Measurements from ENCODE around the gene TEAD3. TPM values are rescaled to one million over a fixed set of nuclear protein-coding genes. Genes with fewer than 3 reads are reported as not detected.
"Not testable (repeated sequence)": the region's sequence is repeated elsewhere in the genome, so short reads cannot be mapped to it uniquely, and the experiment has no call there.

TEAD3 gene
- total RNA-seq, 1 donor from 2014 or later = 75.5 TPM

- no peaks in the 10 kb centered on the region for H4K20me1 ChIP-seq (ENCODE audit: insufficient read depth, low read length)
- no peak overlapping the region for H3K4me3 Mint-ChIP-seq (ENCODE audit: unreplicated experiment)
- no peaks in the 10 kb centered on the region for H3K27me3 ChIP-seq (ENCODE audit: insufficient read depth, low read length)
- FAIRE-seq (no peak), DNase-seq (ENCODE audit: low read depth) (no peak)
- peaks cover 6% of the 10 kb centered on the region for H3K27me3 Mint-ChIP-seq (ENCODE audit: low read depth, unreplicated experiment)
- no peak overlapping the region for H3K27ac Mint-ChIP-seq (ENCODE audit: unreplicated experiment)
- no peaks in the 10 kb centered on the region for H3K4me1 Mint-ChIP-seq (ENCODE audit: low read depth, unreplicated experiment)
- no peaks in the 10 kb centered on the region for H3K36me3 ChIP-seq (ENCODE audit: insufficient read depth, low read length)
- no peak for TF ChIP-seq CTCF (IDR thresholded peaks at IDR 0.05; ENCODE audit: insufficient read depth, low read depth, low read length)
- no peak for TF ChIP-seq EZH2 (IDR thresholded peaks at IDR 0.05; ENCODE audit: insufficient read depth, low read length)
- H3K27ac ChIP-seq (ENCODE audit: low read depth, low read length) = no peak overlapping the region
- H3K9me3 ChIP-seq (ENCODE audit: insufficient read depth, low read depth, low read length) = no peaks in the 10 kb centered on the region
- H3K36me3 Mint-ChIP-seq (ENCODE audit: low read depth, unreplicated experiment) = no peaks in the 10 kb centered on the region
- H3K79me2 ChIP-seq (ENCODE audit: insufficient read depth, low read length) = no peaks in the 10 kb centered on the region
- no peak overlapping the region for H3K4me2 ChIP-seq (ENCODE audit: low read length)
- no peak overlapping the region for H3K4me3 ChIP-seq (ENCODE audit: insufficient read depth, low read depth, low read length)
- H3K9ac ChIP-seq (ENCODE audit: low read length) = no peak overlapping the region
- H2AFZ ChIP-seq (ENCODE audit: low read depth, low read length) = no peak overlapping the region
- H3K4me1 ChIP-seq (ENCODE audit: insufficient read depth, low read length) = no peaks in the 10 kb centered on the region
- H3K9me3 Mint-ChIP-seq (ENCODE audit: unreplicated experiment) = peaks cover under 1% of the 10 kb centered on the region
These were observed 61.6 kb downstream of the TEAD3 start for GRCh38 chr6:35435074-35435837.

GRCh38 chr6:35432702-35433101 is 64.2 kb downstream of the TEAD3 start:
- not testable (repeated sequence) for H4K20me1 ChIP-seq (ENCODE audit: insufficient read depth, low read length); H3K9me3 ChIP-seq (ENCODE audit: insufficient read depth, low read depth, low read length); H3K4me2 ChIP-seq (ENCODE audit: low read length); FAIRE-seq; H3K4me3 Mint-ChIP-seq (ENCODE audit: unreplicated experiment); H3K27me3 ChIP-seq (ENCODE audit: insufficient read depth, low read length); H3K79me2 ChIP-seq (ENCODE audit: insufficient read depth, low read length); H3K4me1 Mint-ChIP-seq (ENCODE audit: low read depth, unreplicated experiment); DNase-seq (ENCODE audit: low read depth); H3K36me3 ChIP-seq (ENCODE audit: insufficient read depth, low read length); H3K27ac ChIP-seq (ENCODE audit: low read depth, low read length); H3K27ac Mint-ChIP-seq (ENCODE audit: unreplicated experiment); H3K27me3 Mint-ChIP-seq (ENCODE audit: low read depth, unreplicated experiment); H3K36me3 Mint-ChIP-seq (ENCODE audit: low read depth, unreplicated experiment); H3K4me3 ChIP-seq (ENCODE audit: insufficient read depth, low read depth, low read length); H3K9ac ChIP-seq (ENCODE audit: low read length); H2AFZ ChIP-seq (ENCODE audit: low read depth, low read length)
- H3K4me1 ChIP-seq (ENCODE audit: insufficient read depth, low read length) = peaks cover 15% of the 10 kb centered on the region
- H3K9me3 Mint-ChIP-seq (ENCODE audit: unreplicated experiment) = peaks cover 14% of the 10 kb centered on the region

- H3K27ac Mint-ChIP-seq (ENCODE audit: unreplicated experiment) = no peak overlapping the region
- no peak for FAIRE-seq
These were observed 64.6 kb downstream of the TEAD3 start for GRCh38 chr6:35432291-35432690.

More at GRCh38 chr6:35432291-35432690, 64.6 kb downstream of the TEAD3 start:
- no peak overlapping the region for H3K4me3 ChIP-seq (ENCODE audit: insufficient read depth, low read depth, low read length)
- no peak overlapping the region for H2AFZ ChIP-seq (ENCODE audit: low read depth, low read length)
- peaks cover 19% of the 10 kb centered on the region for H3K4me1 ChIP-seq (ENCODE audit: insufficient read depth, low read length)
- no peaks in the 10 kb centered on the region for H3K27me3 ChIP-seq (ENCODE audit: insufficient read depth, low read length)
- Mint-ChIP-seq H3K9me3 (ENCODE audit: unreplicated experiment) (peaks cover 14% of the 10 kb centered on the region), H3K4me1 (ENCODE audit: low read depth, unreplicated experiment) (no peaks in the 10 kb centered on the region), H3K36me3 (ENCODE audit: low read depth, unreplicated experiment) (peaks cover 7% of the 10 kb centered on the region), H3K27me3 (ENCODE audit: low read depth, unreplicated experiment) (peaks cover 6% of the 10 kb centered on the region), H3K4me3 (ENCODE audit: unreplicated experiment) (no peak overlapping the region)
- no peak for DNase-seq (ENCODE audit: low read depth)
- H3K9ac ChIP-seq (ENCODE audit: low read length) = no peak overlapping the region
- no peak overlapping the region for H3K27ac ChIP-seq (ENCODE audit: low read depth, low read length)
- no peaks in the 10 kb centered on the region for H3K79me2 ChIP-seq (ENCODE audit: insufficient read depth, low read length)
- TF ChIP-seq EZH2 (IDR thresholded peaks at IDR 0.05; ENCODE audit: insufficient read depth, low read length) (no peak), CTCF (IDR thresholded peaks at IDR 0.05; ENCODE audit: insufficient read depth, low read depth, low read length) (no peak)
- no peak overlapping the region for H3K4me2 ChIP-seq (ENCODE audit: low read length)
- H3K9me3 ChIP-seq (ENCODE audit: insufficient read depth, low read depth, low read length) = peaks cover 9% of the 10 kb centered on the region
- no peaks in the 10 kb centered on the region for H4K20me1 ChIP-seq (ENCODE audit: insufficient read depth, low read length)
- no peaks in the 10 kb centered on the region for H3K36me3 ChIP-seq (ENCODE audit: insufficient read depth, low read length)

All from astrocyte (in vitro differentiated cells and primary cell).